HK-2 (cell line): ENCODE results near the gene GCC2.
"Not testable (repeated sequence)": the region's sequence is repeated elsewhere in the genome, so short reads cannot be mapped to it uniquely, and the experiment has no call there.

ENCODE experiments used
- DNase-seq: peaks from one replicate; pipeline ENCODE4 v3.0.0-alpha.2; 2018; ENCODE audit not compliant: unreplicated experiment

GCC2 gene

GRCh38 chr2:108444941-108445840, 3.8 kb upstream of the GCC2 start:
- DNase-seq = no peak

GRCh38 chr2:108446703-108447102, 2.3 kb upstream of the GCC2 start:
- DNase-seq = no peak

- no peak for DNase-seq
These were observed 894 bp upstream of the GCC2 start for GRCh38 chr2:108447947-108448677.

GRCh38 chr2:108449410-108450130, 564 bp downstream of the GCC2 start:
- peak; percentile 5 for DNase-seq

GRCh38 chr2:108450863-108451262, 1.9 kb downstream of the GCC2 start:
- no peak for DNase-seq

GRCh38 chr2:108451976-108452375, 3.0 kb downstream of the GCC2 start:
- DNase-seq = no peak

- DNase-seq = not testable (repeated sequence)
These were observed 4.5 kb downstream of the GCC2 start for GRCh38 chr2:108453530-108453929.

- no peak for DNase-seq
These were observed 5.4 kb downstream of the GCC2 start for GRCh38 chr2:108454440-108454839.

- no peak for DNase-seq
These were observed 6.6 kb downstream of the GCC2 start for GRCh38 chr2:108455571-108455970.

- no peak for DNase-seq
These were observed 9.1 kb downstream of the GCC2 start for GRCh38 chr2:108458082-108458481.

GRCh38 chr2:108459441-108459840, 10.4 kb downstream of the GCC2 start:
- no peak for DNase-seq

- no peak for DNase-seq
These were observed 11.5 kb downstream of the GCC2 start for GRCh38 chr2:108460345-108461037.

GRCh38 chr2:108477099-108477498, 28.1 kb downstream of the GCC2 start:
- DNase-seq = no peak

- no peak for DNase-seq
These were observed 36.2 kb downstream of the GCC2 start for GRCh38 chr2:108485253-108485652.

GRCh38 chr2:108490506-108491122, 41.6 kb downstream of the GCC2 start:
- no peak for DNase-seq

- DNase-seq = no peak
These were observed 42.8 kb downstream of the GCC2 start for GRCh38 chr2:108491848-108492247.

GRCh38 chr2:108492364-108492763, 43.4 kb downstream of the GCC2 start:
- no peak for DNase-seq

GRCh38 chr2:108496167-108496566, 47.2 kb downstream of the GCC2 start:
- not testable (repeated sequence) for DNase-seq

GRCh38 chr2:108507620-108508019, 58.6 kb downstream of the GCC2 start:
- not testable (repeated sequence) for DNase-seq

GRCh38 chr2:108512431-108512830, 63.4 kb downstream of the GCC2 start:
- not testable (repeated sequence) for DNase-seq

GRCh38 chr2:108514478-108514877, 65.5 kb downstream of the GCC2 start:
- not testable (repeated sequence) for DNase-seq
